GM18907 (cell line): ENCODE measurements around the gene EEIG1.
A peak's percentile ranks its signal among the peaks of the same experiment; 100 is the strongest.

Source experiments
- ATAC-seq: cut with Tn5 transposase; IDR thresholded peaks from one replicate; pipeline ENCODE4 v1.9.1; 2021; ENCODE audit warnings: mild to moderate bottlenecking, moderate library complexity; ENCODE audit not compliant: unreplicated experiment

Gene EEIG1

GRCh38 chr9:127961155-127961490 is 19.7 kb downstream of the EEIG1 start:
- no peak for ATAC-seq

DNA sequence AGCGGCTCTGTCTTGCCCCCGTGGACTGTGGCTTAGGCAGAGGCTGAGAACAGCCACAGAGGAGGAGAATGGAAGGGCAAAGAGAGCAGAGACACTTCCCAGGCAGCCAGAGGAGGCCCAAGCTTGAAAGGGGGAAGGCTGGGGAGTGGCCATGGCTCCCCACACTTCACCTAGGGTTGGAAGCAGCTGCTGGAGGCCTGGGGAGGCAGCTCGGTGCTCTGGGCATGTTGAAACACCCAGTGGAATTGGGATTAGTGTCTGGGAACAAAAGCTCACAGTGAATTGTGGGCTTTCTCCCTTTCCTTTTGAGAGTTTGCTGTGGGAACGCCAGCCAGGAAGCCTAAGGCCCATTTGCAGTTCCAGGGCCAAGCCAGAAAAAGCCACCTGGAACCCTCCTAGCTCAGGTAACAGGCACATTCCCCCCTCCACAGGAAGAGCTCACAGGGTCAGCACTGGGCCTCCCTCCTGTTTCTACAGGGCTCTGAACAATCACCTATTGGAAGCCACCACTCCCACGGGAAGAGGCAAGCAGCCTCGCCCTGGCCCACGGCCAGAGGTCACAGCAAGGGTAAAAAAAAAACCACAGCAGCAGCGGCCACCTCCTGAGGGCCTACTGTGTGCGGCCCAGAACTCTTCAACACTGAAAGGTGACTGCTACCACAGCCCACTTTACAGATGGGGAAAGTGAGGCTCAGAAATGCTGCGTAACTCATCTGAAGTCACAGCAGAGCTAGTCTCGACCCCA is 20.2 kb downstream of the EEIG1 start:
- ATAC-seq: no peak

DNA sequence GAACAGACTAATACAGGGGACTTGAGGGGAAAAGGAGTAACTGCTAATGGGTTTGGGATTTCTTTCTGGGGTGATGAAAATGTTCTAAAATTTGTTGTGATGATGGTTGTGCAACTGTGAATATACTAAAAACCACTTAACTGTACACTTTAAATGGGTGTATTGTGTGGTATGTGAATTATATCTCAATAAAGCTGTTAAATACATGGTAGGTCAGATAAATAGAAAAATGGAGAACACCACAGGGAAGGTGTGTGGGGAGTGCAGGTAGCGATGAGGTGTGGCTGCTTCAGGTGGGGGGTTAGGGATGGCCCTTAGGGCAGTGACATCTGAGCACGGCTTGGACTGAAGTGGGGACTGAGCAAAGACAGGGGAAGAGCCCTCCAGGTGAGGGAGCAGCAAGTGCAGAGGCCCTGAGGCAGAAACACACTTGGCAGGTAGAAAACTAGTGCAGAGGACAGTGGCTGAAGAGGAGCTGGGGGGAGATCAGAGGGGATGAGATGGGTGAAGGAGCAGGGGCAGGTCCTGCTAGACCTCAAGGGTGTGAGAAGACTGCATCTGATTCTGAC is 20.9 kb downstream of the EEIG1 start:
- ATAC-seq: no peak

DNA sequence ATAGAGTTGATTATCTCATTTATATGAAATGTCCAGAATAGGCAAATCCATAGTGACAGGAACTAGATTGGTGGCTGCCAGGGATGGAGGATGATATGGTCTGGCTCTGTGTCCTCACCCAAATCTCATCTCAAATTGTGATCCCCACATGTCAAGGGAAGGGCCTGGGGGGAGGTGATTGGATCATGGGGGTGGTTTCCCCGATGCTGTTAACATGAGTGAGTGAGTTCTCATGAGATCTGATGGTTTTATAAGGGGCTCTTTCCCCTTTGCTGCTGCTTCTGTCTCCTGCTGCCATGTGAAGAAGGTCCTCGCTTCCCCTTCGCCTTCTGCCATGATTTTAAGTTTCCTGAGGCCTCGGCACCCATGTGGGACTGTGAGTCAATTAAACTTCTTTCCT is 21.4 kb downstream of the EEIG1 start:
- ATAC-seq: no peak

- ATAC-seq: no peak
Measured at GRCh38 chr9:127958728-127959127, 22.1 kb downstream of the EEIG1 start.

DNA sequence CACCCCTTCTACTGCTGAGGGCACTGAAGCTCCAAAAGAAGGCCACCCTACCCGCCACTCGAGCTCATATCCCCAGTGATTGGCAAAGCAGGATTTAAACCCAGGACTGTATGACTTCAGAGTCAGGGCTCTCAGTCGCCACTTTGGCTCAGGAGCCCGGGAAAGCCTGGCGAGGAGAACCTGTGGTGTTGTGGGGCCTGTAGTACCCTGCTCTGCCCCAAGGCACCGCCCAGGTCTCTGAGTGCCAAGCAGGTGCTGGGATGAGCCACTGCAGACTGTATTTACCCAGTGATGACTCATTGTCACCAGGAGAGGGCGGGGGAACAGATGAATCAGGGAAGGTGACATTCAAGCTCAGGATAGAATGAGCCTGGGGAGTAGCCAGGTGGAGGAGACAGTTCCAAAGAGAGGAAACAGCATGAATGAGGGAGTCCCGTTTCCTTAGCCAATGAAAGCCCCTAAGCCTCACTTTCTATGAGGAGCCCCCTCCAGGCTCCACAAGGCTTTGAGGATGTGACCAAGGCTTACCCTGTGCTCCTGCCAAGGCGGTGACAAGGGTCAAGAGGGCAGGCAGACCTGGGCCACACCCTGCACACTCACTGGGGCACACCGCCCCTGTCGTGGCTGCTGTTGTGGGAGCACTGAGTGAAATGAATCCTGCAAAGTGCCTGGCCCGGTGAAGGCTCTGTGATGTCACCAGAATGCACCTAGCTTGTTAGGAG is 25.3 kb downstream of the EEIG1 start:
- no peak for ATAC-seq

- no peak for ATAC-seq
Measured at GRCh38 chr9:127954831-127955293, 25.9 kb downstream of the EEIG1 start.

DNA sequence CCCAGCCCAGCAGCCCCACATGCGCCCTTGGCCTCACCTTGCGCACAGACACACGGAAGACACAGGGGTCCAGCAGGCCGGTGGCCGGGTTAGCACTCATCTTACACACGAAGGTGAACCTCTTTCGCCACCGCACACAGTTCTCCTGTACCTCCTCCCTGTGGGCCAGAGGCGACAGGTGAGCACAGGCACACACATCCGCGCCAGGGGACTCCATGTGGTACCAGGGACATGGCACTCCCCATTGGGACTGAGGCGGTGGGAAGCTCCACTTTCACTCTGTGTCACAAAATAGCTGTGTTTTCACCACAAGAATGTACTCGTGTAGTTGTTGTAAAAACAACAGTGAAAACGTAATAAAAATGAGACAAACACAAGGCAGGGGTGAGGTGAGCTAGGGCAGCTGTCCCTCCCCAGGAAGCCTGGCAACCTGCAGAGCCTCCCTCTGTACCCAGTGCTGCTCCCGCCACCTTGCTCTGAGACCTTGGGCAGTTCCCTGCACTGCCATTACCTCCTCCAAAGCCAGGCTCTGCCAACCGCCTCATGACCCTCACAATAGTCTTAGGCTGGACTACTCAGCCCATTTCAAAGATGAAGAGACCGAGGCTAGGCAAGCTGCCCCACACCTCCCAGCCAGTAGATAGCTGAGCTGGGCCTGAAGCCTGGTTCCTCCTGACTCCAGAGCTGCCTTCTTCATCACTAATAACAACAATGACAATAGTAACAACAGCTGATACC is 26.9 kb downstream of the EEIG1 start:
- ATAC-seq: no peak

DNA sequence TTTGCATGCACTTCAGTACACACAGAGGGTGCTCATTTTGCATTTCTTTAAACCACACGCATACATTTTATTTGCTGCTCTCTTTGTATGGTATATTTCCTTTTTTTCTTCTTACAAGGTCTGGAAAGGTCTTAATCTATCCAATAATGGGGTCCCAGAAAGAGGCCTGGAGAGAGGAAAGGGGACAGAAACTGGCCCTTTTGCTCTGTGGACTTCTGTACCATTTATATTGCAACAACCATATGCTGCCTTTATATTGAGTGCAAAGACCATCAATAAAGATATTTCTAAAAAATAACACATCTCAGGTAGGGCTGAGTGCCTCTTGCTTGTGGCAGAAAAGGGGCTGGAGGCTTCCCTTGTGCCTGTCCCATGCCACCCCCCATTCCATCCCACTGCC is 27.6 kb downstream of the EEIG1 start:
- ATAC-seq: no peak

DNA sequence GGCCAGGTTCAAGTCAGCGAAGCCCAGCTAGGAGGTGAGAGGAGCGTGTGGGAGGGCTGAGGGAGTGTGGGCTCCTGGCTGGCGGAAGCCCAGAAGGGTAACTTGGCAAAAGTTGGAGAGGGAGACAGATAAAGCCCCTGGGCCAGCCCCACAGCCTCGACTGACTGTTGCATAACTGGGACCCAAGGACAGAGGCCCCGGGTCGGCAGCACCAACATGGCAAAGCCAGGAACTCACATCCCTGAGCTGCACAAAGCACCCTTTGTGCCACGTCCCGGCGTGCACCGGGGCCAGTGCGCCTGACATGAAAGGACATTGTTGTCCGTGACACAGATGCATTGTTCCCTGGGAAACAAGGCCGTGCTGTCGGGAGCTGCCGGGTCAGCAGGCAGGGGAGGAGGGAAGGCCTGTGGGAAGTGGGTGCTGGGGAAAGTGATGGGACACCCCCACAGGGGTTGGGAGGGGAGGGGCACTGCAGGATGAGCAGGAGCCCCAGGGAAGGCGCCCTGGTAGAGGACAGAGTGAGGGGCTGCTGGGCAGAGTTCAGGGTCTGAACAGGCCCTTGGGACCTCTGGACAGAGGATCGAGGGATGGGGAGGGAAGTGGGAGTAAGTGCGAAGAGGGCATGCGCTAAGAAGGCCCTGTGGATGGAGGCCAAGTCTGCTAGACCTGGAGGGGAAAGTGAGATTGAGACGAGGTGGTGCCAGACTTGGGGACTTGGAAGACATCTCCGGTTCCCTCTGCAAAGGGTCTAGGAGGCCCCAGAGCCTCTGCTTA is 30.1 kb downstream of the EEIG1 start:
- no peak for ATAC-seq

DNA sequence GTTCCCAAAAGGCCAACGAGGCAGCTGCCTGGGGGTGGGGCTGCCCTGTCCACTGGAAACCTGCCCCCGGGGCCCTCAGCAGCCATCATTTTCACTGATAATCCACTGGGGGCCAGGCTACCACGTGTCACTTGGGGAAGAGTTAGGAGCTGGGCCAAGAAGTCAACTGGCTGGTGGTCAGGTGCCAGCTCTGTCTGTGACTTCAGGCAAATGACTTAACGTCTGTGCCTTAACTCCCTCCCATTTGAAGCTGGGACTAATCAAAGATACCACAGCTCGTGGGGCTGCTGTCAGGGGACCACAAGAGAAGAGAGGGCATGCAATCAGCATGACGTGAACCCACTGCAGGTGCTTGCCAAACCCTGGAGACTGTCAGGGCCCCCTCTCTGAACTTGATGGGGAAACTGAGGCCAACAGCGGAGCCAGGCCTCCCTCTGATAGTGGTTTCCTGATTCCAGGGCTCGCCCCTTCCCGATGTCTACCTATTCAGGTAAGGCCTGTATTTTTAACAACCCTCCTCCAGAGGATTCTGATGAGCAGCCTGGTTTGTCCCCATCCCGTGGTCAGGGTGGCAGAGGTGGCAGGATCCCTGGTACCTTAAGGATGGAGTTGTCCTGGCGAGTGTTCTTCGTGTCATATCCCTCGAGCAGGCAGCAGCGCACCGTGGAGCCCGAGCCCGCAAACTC is 30.8 kb downstream of the EEIG1 start:
- no peak for ATAC-seq

GRCh38 chr9:127947841-127948710 is 32.7 kb downstream of the EEIG1 start:
- ATAC-seq: no peak

DNA sequence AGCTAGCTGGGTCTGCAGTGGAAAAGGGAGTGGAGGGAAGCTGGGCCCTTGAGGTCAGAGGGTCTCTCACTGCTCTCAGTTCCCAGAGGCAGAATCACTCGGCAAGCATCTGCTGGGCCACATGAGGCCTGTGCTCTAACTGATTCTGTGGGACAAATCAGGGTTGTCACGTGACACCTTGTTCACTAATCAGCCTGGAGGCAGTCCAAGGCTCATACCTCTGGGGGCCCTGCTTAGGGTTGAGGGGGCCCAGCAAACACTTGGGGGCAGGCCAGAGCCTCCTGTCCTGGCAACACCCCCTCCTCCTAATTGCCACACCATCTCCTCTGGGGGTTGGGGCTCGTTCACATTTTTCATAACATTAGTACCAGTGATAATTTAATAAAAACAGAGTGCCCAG is 34.1 kb downstream of the EEIG1 start:
- ATAC-seq: no peak

DNA sequence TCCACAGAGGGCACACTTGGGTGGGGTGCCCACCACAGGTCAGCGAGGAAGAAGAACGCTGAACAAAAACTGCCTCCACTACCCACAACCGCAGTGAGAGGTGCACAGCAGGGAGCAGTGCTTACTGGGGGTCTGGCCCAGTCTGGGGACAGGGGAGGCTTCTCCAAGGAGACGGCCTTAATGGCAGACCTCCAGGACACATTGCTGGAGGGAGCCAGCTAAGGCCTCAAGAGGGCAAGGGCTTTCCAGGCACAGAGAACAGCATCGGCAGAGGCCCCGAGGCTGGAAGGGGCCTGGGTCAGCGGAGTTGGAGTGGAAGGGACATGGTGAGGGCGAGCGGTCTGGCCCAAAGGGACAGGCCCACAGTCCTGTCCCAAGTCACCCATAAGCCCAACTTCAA is 34.8 kb downstream of the EEIG1 start:
- ATAC-seq: no peak

DNA sequence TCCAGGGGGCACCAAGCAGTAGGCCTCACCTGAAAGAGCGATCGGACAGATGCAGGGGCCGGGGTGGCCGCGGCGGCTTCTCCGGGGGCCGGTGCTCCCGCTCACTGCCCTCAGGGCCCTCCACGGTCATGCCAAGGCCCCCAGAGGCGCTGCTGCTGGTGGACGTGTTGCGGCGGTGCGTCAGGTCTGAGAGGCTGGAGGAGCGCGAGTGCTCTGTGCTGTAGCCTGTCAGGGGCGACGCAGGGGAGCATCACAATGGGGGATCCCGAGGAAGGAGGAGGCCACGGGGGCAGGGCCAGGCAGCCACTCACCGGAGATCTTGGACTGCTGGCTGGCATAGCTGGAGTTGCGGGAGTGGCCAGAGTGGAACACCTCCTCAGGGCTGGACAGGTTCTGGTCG is 35.5 kb downstream of the EEIG1 start:
- no peak for ATAC-seq

DNA sequence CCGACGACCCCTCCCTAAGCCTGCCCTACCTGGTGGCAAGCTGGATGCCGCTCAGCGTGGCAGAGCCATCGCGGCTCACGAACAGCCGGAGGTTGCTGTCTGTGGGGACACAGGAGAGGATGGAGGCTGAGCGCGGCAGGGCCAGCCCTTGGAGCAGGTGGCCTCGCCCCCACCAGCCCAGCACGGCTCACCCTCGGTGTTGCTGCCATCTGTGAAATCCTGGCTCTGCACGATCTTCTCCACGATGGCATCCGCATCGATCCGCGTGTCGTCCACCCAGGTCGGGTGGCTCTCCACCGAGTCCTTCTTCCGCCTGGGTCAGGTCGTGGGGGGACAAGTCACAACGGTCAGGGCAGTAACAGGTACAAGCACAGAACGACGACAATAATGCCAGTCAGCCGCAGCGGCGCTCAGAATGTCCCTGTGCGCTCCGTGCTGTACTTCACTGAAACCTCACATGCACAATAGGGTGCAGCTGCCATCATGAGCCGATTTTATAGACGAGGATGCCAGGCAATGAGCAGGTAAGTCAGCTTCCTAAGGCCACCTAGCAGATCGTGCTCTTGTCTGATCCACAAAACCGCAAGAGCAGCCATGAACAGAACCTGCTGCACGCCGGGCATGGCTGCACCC is 36.1 kb downstream of the EEIG1 start:
- no peak for ATAC-seq

- peak; percentile 40 for ATAC-seq
Measured at GRCh38 chr9:127943731-127944144, 37.1 kb downstream of the EEIG1 start.

DNA sequence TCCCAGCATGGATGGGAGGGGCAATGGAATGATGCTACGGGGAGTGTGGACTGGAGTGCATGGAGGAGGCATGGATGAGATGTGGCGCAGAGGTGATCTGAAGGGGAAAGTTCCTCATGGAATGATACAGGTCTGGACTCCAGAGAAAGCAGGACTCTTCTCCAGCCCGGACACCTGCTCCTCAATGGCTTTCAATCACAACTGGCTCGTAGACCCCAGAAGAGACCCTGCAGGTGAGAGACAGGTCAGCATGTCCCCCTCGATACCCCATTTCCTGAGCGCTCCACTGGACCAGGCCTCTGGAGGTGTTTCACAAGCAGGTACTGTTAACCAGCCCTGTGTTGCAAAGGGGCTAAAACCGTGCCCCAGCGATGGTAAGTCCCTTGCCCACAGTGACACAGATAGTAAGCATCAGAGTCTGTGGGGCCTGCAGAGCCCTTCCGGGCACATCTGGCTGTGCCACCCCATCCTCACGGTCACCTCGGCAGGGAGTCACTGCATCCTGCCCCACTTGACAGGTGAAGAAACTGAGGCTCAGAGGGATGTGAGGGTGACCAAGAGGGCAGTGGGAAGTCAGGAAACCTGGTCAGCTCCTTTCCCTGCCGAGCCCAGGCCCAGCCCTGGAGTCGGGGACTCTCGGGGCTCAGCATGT is 37.7 kb downstream of the EEIG1 start:
- no peak for ATAC-seq
